GM21526 (cell line): ENCODE data around the gene PKDCC.
"Not testable (repeated sequence)": the region's sequence is repeated elsewhere in the genome, so short reads cannot be mapped to it uniquely, and the experiment has no call there.

Source experiments
- ATAC-seq: cut with Tn5 transposase; IDR thresholded peaks from one replicate; pipeline ENCODE4 v1.9.1; 2021; ENCODE audit warnings: moderate library complexity; ENCODE audit not compliant: unreplicated experiment, low FRiP score

PKDCC gene

GRCh38 chr2:42030200-42030759 lies 17.5 kb upstream of the PKDCC start:
- ATAC-seq: no peak

GRCh38 chr2:42030829-42031228 lies 17.0 kb upstream of the PKDCC start:
- ATAC-seq: no peak

- no peak for ATAC-seq
Observed at GRCh38 chr2:42031281-42032223, 16.3 kb upstream of the PKDCC start.

GRCh38 chr2:42032224-42032620 lies 15.6 kb upstream of the PKDCC start:
- ATAC-seq: no peak

GRCh38 chr2:42032745-42033144 lies 15.1 kb upstream of the PKDCC start:
- no peak for ATAC-seq

GRCh38 chr2:42034096-42034495 lies 13.7 kb upstream of the PKDCC start:
- ATAC-seq: not testable (repeated sequence)

- ATAC-seq: no peak
Observed at GRCh38 chr2:42035241-42035640, 12.6 kb upstream of the PKDCC start.

- ATAC-seq: no peak
Observed at GRCh38 chr2:42036413-42036812, 11.4 kb upstream of the PKDCC start.

- ATAC-seq: no peak
Observed at GRCh38 chr2:42036940-42037339, 10.9 kb upstream of the PKDCC start.

GRCh38 chr2:42040643-42041278 lies 7.1 kb upstream of the PKDCC start:
- ATAC-seq: no peak

GRCh38 chr2:42041377-42042127 lies 6.3 kb upstream of the PKDCC start:
- no peak for ATAC-seq

GRCh38 chr2:42042631-42043355 lies 5.0 kb upstream of the PKDCC start:
- no peak for ATAC-seq

GRCh38 chr2:42043789-42044394 lies 3.9 kb upstream of the PKDCC start:
- no peak for ATAC-seq

- ATAC-seq: no peak
Observed at GRCh38 chr2:42044939-42045338, 2.9 kb upstream of the PKDCC start.

- no peak for ATAC-seq
Observed at GRCh38 chr2:42045352-42045751, 2.5 kb upstream of the PKDCC start.

GRCh38 chr2:42045848-42046748 lies 1.7 kb upstream of the PKDCC start:
- ATAC-seq: no peak

GRCh38 chr2:42046819-42047487 lies 868 bp upstream of the PKDCC start:
- no peak for ATAC-seq
